ENCODE measurements around the gene MR1. TPM values are rescaled to one million over a fixed set of nuclear protein-coding genes. Genes with fewer than 3 reads are reported as not detected.
"Not testable (repeated sequence)": the region's sequence is repeated elsewhere in the genome, so short reads cannot be mapped to it uniquely, and the experiment has no call there.

MR1 gene
- total RNA-seq, 1 donor from 2014 or later = 16.2 TPM

GRCh38 chr1:181016563-181016962 lies 17.2 kb upstream of the MR1 start:
- Mint-ChIP-seq H3K4me3 (no peak overlapping the region), H3K27ac (no peak overlapping the region), H3K4me1 (peaks cover 31% of the 10 kb centered on the region), H3K36me3 (ENCODE audit: low read depth) (peaks cover 33% of the 10 kb centered on the region), H3K9me3 (no peaks in the 10 kb centered on the region), H3K27me3 (no peaks in the 10 kb centered on the region)
- intact Hi-C loops (cut with micrococcal nuclease) = no loop called here
- no peak for DNase-seq

GRCh38 chr1:181018901-181019681 lies 14.7 kb upstream of the MR1 start:
- no peaks in the 10 kb centered on the region for H3K9me3 Mint-ChIP-seq
- peaks cover 4% of the 10 kb centered on the region for H3K27me3 Mint-ChIP-seq
- peak overlapping the region; percentile 61 for H3K27ac Mint-ChIP-seq
- peaks cover 35% of the 10 kb centered on the region for H3K4me1 Mint-ChIP-seq
- peaks cover 26% of the 10 kb centered on the region for H3K36me3 Mint-ChIP-seq (ENCODE audit: low read depth)
- intact Hi-C loops (cut with micrococcal nuclease) = loop anchor here (1.0 kb wide), 1 partner anchor 122 kb away; no protein-coding TSS in a partner anchor
- H3K4me3 Mint-ChIP-seq = peak overlapping the region; percentile 52
- DNase-seq = no peak

GRCh38 chr1:181021159-181021558 lies 12.6 kb upstream of the MR1 start:
- peaks cover 18% of the 10 kb centered on the region for H3K27me3 Mint-ChIP-seq
- no peaks in the 10 kb centered on the region for H3K9me3 Mint-ChIP-seq
- H3K36me3 Mint-ChIP-seq (ENCODE audit: low read depth) = peaks cover 26% of the 10 kb centered on the region
- intact Hi-C loops (cut with micrococcal nuclease) = loop anchor here (5.0 kb wide), 3 partner anchors 449 to 1139 kb away; partner anchors contain the start of genes ACBD6 and TOR1AIP1
- H3K4me3 Mint-ChIP-seq = peak overlapping the region; percentile 96
- H3K27ac Mint-ChIP-seq = peak overlapping the region; percentile 96
- peaks cover 39% of the 10 kb centered on the region for H3K4me1 Mint-ChIP-seq
- no peak for DNase-seq

DNA sequence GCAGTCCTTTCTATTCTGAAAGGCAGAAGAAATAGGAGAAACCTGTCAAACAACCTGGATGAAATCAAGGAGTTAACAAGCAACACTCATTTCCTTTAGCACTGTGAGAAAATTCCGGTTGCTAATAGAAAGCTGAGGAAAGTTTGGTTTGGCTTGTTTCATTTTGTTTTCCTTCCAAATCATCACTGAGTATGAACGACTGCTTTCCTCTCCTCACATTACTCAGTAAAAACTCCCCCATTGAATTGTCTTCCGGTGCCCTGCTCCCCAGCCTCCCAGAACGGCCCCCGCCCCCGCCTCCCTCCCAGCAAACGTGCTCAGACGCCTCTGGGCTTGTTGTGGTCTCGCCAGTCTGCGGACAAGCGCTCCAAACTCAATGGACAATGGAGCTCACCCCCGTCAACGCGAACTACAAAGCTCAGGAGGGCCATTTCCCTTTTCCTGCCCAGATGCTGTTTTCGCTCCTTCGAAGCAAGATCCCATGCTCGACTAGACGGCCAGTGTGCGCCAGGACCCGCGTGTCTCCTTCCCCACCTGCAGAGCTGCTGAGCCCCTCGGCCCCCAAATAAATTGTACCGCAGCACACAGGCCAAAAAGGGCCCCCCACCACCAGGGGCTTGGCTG lies 11.9 kb upstream of the MR1 start:
- peak; percentile 84 for DNase-seq
- Mint-ChIP-seq H3K27ac (peak overlapping the region; percentile 96), H3K27me3 (peaks cover 21% of the 10 kb centered on the region), H3K4me1 (peaks cover 38% of the 10 kb centered on the region), H3K9me3 (no peaks in the 10 kb centered on the region), H3K4me3 (peak overlapping the region; percentile 96), H3K36me3 (ENCODE audit: low read depth) (peaks cover 26% of the 10 kb centered on the region)
- intact Hi-C loops (cut with micrococcal nuclease) = loop anchor here (1.0 to 5.0 kb wide), 8 partner anchors 8 to 1140 kb away; partner anchors contain the start of genes ACBD6, IER5, MR1 and TOR1AIP1

DNA sequence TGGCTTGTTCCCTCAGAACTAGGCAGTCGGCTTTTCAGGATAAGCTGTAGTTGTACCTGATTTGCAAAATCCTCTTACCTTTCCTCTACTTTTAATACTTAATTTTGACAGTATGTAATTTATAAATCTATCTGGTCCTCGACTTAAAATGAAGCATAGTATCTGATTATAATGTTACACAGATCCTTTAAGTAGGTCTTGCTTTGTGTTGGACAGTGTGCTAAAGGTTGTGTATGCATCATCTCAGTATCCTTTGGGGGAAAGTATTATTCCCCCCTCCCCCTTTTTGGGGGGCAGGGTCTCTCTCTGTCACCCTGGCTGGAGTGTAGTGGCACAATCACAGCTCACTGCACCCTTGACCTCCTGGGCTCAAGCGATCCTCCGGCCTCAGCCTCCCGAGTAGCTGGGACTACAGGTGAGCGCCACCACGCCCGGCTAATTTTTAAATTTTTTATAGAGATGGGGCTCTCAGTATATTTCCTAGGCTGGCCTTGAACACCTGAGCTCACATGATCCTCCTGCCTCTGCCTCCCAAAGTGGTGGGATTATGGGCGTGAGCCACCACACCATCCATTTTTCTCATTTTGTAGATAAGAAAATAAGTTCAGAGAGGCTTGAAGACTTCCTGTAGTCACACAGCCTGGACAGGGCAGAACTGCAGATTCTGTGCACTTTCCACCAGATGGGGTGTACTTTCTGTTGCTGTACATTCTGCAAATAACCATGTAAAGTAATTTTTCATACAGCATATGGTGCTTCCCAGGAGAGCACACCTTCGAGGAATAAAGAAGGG lies 10.3 kb upstream of the MR1 start:
- peaks cover 37% of the 10 kb centered on the region for H3K4me1 Mint-ChIP-seq
- intact Hi-C loops (cut with micrococcal nuclease) = loop anchor here (2.0 to 5.0 kb wide), 4 partner anchors 39 to 1141 kb away; partner anchors contain the start of genes ACBD6 and TOR1AIP1
- H3K9me3 Mint-ChIP-seq = no peaks in the 10 kb centered on the region
- peaks cover 32% of the 10 kb centered on the region for H3K27me3 Mint-ChIP-seq
- peak overlapping the region; percentile 96 for H3K27ac Mint-ChIP-seq
- peak overlapping the region; percentile 96 for H3K4me3 Mint-ChIP-seq
- peaks cover 18% of the 10 kb centered on the region for H3K36me3 Mint-ChIP-seq (ENCODE audit: low read depth)
- DNase-seq = no peak

- no peak for DNase-seq
- Mint-ChIP-seq H3K9me3 (no peaks in the 10 kb centered on the region), H3K27ac (no peak overlapping the region), H3K4me1 (peaks cover 17% of the 10 kb centered on the region), H3K27me3 (peaks cover 33% of the 10 kb centered on the region), H3K4me3 (no peak overlapping the region), H3K36me3 (ENCODE audit: low read depth) (peaks cover 2% of the 10 kb centered on the region)
- intact Hi-C loops (cut with micrococcal nuclease) = no loop called here
Observed at GRCh38 chr1:181028196-181028595, 5.6 kb upstream of the MR1 start.

DNA sequence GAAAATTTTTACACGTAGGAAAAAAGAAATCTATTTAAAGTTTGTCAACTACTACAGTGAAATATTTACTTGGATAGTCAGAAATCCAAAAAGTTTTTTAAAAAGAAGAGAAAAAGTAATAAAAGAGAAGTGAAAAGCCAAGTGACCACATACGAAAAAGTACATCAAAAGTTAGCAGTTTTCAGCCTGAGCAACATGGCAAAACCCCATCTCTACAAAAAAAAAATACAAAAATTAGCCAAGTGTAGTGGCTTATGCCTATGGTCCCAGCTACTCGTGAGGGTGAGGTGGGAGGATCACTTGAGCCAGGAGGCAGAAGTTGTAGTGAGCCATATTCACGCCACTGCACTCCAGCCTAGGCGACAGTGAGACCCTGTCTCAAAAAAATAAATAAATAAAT lies 5.2 kb upstream of the MR1 start:
- DNase-seq = no peak
- Mint-ChIP-seq H3K9me3 (no peaks in the 10 kb centered on the region), H3K27ac (no peak overlapping the region), H3K4me1 (peaks cover 22% of the 10 kb centered on the region), H3K36me3 (ENCODE audit: low read depth) (peaks cover 2% of the 10 kb centered on the region), H3K4me3 (no peak overlapping the region), H3K27me3 (peaks cover 33% of the 10 kb centered on the region)
- intact Hi-C loops (cut with micrococcal nuclease) = no loop called here

DNA sequence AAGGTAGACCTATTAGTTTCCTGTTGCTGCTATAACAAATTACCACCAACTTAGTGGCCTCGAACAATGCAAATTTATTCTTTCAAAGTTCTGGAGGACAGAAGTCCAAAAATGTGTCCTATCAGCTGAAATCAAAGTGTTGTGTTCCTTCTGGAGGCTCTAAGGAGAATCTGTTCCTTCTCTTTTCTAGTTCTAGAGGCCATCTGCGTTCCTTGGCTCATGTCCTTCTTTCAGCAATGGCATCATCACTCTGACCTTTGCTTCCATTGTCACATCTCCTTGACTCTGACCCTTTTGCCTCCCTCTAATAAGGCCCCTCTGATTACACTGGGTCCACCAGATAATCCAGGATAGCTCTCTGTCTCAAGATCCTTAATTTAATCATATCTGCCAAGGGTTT lies 1.2 kb upstream of the MR1 start:
- Mint-ChIP-seq H3K27me3 (peaks cover 12% of the 10 kb centered on the region), H3K9me3 (no peaks in the 10 kb centered on the region), H3K27ac (peak overlapping the region; percentile 97), H3K4me3 (no peak overlapping the region), H3K36me3 (ENCODE audit: low read depth) (peaks cover 5% of the 10 kb centered on the region), H3K4me1 (peaks cover 49% of the 10 kb centered on the region)
- no peak for DNase-seq
- intact Hi-C loops (cut with micrococcal nuclease) = loop anchor here (10.0 kb wide), 1 partner anchor 148 kb away; no protein-coding TSS in a partner anchor

DNA sequence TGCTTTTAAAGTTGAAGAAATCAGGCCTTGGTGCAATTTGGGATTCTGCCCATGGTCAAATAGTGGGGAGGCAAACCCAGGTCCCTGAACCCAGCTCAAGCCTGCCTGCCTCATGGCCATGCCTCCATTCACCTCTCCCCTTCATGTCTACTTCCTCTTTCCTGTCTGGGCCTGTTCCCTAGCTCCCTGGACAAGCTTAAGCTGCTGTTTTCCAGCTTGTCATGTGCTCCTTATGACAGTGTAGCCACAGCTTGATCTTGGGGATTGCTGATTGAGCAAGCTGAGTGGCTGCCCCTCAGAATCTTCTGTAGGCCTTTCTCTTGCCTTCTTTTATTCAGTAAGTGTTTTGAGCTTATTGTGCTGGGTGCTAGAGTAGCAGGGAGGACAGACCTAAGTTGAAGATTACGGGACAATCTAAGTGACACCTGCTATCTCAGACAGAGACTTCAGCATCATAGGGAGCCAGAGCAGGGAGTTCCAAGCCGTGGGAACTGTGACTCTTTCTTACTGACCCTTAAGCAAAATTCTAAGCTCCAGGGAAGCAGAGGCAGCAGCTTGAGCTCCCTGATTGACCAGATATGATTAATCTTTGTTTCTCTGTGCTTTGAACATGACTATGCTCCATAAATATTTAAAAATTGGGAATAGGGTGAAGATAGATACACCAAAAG lies 520 bp upstream of the MR1 start:
- DNase-seq = peak; percentile 77
- H3K36me3 Mint-ChIP-seq (ENCODE audit: low read depth) = peaks cover 8% of the 10 kb centered on the region
- H3K27ac Mint-ChIP-seq = peak overlapping the region; percentile 97
- H3K4me1 Mint-ChIP-seq = peaks cover 48% of the 10 kb centered on the region
- intact Hi-C loops (cut with micrococcal nuclease) = loop anchor here (1.0 to 10.0 kb wide), 4 partner anchors 11 to 402 kb away; partner anchors contain the start of gene STX6
- peak overlapping the region; percentile 96 for H3K4me3 Mint-ChIP-seq
- no peaks in the 10 kb centered on the region for H3K9me3 Mint-ChIP-seq
- peaks cover 5% of the 10 kb centered on the region for H3K27me3 Mint-ChIP-seq

- H3K27ac Mint-ChIP-seq, DNase-seq, H3K9me3 Mint-ChIP-seq, H3K27me3 Mint-ChIP-seq: not testable (repeated sequence)
- peaks cover 21% of the 10 kb centered on the region for H3K36me3 Mint-ChIP-seq (ENCODE audit: low read depth)
- intact Hi-C loops (cut with micrococcal nuclease) = loop anchor here (10.0 kb wide), 1 partner anchor 150 kb away; no protein-coding TSS in a partner anchor
- peak overlapping the region; percentile 55 for H3K4me3 Mint-ChIP-seq
- peaks cover 59% of the 10 kb centered on the region for H3K4me1 Mint-ChIP-seq
Observed at GRCh38 chr1:181035210-181035609, 1.4 kb downstream of the MR1 start.

- intact Hi-C loops (cut with micrococcal nuclease) = loop anchor here (10.0 kb wide), 1 partner anchor 151 kb away; no protein-coding TSS in a partner anchor
- no peaks in the 10 kb centered on the region for H3K27me3 Mint-ChIP-seq
- no peak for DNase-seq
- H3K27ac Mint-ChIP-seq = peak overlapping the region; percentile 30
- no peaks in the 10 kb centered on the region for H3K9me3 Mint-ChIP-seq
- peak overlapping the region; percentile 55 for H3K4me3 Mint-ChIP-seq
- peaks cover 24% of the 10 kb centered on the region for H3K36me3 Mint-ChIP-seq (ENCODE audit: low read depth)
- H3K4me1 Mint-ChIP-seq = peaks cover 66% of the 10 kb centered on the region
Observed at GRCh38 chr1:181036107-181036836, 2.5 kb downstream of the MR1 start.

DNA sequence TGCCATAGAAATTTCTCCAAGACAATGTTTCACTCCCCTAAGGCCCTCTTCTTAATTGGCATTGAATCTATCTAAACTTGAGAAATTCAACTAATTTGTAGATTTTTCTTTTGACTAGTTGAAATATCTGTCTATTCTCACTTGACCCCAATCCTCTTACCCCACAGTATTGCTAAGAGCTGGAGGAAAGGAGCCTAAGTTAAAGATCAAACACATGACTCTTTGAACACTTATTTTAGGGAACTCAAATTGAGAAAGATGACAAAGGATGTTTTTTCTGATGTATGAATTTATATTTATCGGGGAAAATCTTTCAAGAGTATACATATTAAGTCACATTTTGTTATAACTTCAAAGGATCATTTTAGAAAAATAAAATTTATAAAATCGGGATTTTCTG lies 3.6 kb downstream of the MR1 start:
- H3K4me3 Mint-ChIP-seq = no peak overlapping the region
- peaks cover 25% of the 10 kb centered on the region for H3K36me3 Mint-ChIP-seq (ENCODE audit: low read depth)
- no peak for DNase-seq
- no peaks in the 10 kb centered on the region for H3K9me3 Mint-ChIP-seq
- no peak overlapping the region for H3K27ac Mint-ChIP-seq
- H3K4me1 Mint-ChIP-seq = peaks cover 68% of the 10 kb centered on the region
- intact Hi-C loops (cut with micrococcal nuclease) = loop anchor here (10.0 kb wide), 1 partner anchor 153 kb away; no protein-coding TSS in a partner anchor
- H3K27me3 Mint-ChIP-seq = no peaks in the 10 kb centered on the region

Measured in activated CD4-positive, alpha-beta T cell treated with anti-CD3 and anti-CD28 coated beads, Interleukin-2, amount 10 ng/mL, durations not matched to agents 24 days and 14 days (primary cell).